Endometrial microvascular endothelial cells (primary cell): ENCODE results near the gene SLC43A2. TPM values are rescaled to one million over a fixed set of nuclear protein-coding genes. Genes with fewer than 3 reads are reported as not detected.
"Not testable (repeated sequence)": the region's sequence is repeated elsewhere in the genome, so short reads cannot be mapped to it uniquely, and the experiment has no call there.

ENCODE experiments used
- in situ Hi-C: cut with HindIII; loops from 2 replicates; pipeline ENCODE4 v1.10.0; 2017; ENCODE audit warnings: low sequenced_read_pairs, low pct_unique_long_range_greater_than_20kb; ENCODE audit errors: inconsistent ontology term
- total RNA-seq: library from RNA; depleted of rRNA; stranded (reverse); fragments of >200 nt; gene quantifications from one replicate; pipeline ENCODE4 v1.2.3, GENCODE V29; 2015; ENCODE audit errors: inconsistent ontology term

Gene SLC43A2
- total RNA-seq, 1 donor from 2014 or later = 47.9 TPM

GRCh38 chr17:1593630-1593931 lies 35.1 kb downstream of the SLC43A2 start:
- in situ Hi-C loops = no loop called here

- in situ Hi-C loops = no loop called here
Measured at GRCh38 chr17:1592751-1593629, 35.6 kb downstream of the SLC43A2 start.

GRCh38 chr17:1591474-1592090 lies 37.1 kb downstream of the SLC43A2 start:
- in situ Hi-C loops = no loop called here

GRCh38 chr17:1590747-1591473 lies 37.7 kb downstream of the SLC43A2 start:
- in situ Hi-C loops = no loop called here

- in situ Hi-C loops = no loop called here
Measured at GRCh38 chr17:1590029-1590746, 38.4 kb downstream of the SLC43A2 start.

DNA sequence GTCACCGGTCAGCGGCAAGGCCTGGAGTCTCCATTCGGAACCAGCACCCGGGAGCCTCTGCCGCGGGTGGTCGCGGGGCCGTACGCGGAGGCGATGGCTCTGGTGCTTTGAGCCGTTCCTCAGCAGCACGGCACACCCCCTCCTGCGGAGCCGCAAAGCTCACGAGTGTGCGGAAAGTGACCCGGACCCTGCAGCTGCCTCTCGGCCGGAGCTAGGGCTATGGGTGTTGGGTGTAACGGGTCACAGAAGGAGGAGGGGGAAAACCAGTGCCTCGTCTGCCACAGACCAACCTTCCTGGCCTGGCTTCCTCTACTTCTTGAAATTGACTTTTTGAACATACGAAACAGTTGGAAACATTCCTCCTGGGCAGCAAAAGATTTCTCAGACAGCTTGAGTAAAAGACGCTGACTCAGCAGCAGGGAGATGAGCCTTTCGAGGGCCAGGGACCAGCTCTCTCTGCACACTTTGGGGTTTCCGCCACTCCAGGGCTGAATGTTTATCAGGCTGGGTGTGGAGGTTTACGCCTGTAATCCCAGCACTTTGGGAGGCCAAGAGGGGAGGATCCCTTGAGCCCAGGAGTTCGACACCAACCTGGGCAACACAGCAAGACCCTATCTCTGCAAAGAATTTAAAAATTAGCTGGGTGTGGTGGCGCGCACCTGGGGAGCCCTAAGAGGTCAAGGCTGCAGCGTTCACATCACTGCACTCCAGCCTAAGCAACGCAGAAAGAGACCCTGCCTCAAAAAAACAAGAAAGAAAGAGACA lies 39.6 kb downstream of the SLC43A2 start:
- in situ Hi-C loops = no loop called here

- in situ Hi-C loops = no loop called here
Measured at GRCh38 chr17:1584167-1584566, 44.5 kb downstream of the SLC43A2 start.

DNA sequence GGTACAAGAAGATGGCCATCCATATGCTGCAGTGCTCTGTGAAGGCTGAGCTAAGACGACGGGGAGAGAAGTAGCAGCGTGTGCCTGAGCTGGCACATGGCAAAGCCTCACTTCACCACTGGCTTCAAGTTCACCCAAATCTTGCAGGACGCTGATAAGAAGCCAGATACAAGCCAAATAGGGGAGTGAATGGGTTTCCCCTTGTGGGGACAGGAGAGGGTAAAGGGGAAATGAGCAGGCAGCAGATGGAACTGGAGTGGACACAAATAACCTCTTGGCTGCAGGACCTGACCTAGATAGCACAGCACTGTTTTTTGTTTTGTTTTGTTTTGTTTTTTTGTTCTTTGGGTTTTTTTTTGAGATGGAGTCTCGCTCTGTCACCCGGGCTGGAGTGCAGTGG lies 45.1 kb downstream of the SLC43A2 start:
- in situ Hi-C loops = no loop called here

DNA sequence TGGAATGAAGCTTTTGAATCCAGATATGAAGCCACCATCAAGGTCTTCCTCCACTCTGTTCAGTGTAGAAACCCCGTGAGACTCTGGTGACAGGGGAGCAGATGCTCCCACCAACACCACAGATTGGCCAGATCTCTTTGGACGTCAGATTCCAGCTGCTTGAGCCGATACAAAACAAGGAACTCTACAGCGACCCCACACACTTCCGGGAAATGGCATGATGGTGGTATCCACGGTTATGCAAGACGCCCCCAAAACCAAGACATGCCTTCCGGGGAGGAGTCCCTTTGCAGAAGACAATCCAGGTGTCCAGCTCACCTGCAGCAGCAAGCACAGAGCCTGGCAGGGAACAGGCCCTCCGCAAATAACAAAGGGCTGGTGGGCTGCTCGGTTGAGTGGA lies 46.3 kb downstream of the SLC43A2 start:
- in situ Hi-C loops = no loop called here

DNA sequence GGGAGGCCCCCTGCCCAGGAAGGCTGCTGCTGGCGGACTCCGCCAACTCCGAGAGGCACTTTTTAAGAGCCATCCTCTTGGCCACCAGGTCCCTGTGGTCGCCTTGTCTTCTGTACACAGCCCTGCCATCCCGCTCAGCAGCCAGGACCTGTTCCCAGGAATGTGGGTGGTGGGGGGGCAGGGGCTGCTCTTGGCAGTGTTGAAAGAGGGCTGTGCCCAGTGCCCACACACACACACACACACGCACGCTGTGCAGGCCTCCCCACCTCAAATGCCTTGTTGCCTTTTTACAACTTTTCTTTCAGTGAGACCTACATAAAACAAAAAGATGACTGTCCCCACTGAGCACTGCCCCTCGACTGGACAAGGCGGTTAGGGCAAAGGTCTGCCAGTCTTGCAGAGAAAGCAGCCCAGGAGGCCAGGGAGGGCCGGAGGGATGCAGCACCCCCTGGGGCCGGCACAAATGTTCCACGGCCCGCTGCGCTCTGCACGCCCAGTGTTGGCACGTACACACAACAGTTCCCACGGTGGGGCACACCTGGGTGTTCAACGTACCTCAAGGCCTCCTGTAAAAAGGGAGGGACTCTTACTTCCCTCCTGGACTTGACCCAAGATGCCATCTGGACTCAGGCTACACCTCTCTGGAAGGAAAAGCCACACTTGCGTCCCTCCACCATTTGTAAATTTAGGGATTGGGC lies 47.5 kb downstream of the SLC43A2 start:
- in situ Hi-C loops = no loop called here

- in situ Hi-C loops = no loop called here
Measured at GRCh38 chr17:1578029-1578428, 50.6 kb downstream of the SLC43A2 start.

GRCh38 chr17:1577583-1578013 lies 51.0 kb downstream of the SLC43A2 start:
- in situ Hi-C loops = no loop called here

DNA sequence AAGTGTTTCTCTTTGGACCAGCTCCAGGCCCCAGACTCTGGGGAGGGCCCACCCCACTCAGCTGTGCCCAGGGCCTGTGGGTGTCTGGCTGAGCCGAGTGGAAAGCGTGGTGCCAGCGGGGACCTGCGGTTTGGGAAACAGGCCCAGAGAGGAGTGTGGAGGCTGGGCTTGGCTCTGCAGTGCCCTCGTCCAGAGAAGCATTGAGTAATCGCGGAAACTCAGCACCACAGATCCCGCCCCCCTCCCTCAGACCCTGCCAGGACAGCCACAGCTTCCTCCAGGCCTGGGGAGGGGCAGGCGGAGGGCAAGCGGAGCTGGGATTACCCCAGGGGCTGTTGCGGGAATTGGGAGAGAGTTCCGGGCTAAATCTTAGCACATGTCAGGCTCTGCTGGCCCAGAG lies 51.5 kb downstream of the SLC43A2 start:
- in situ Hi-C loops = no loop called here

DNA sequence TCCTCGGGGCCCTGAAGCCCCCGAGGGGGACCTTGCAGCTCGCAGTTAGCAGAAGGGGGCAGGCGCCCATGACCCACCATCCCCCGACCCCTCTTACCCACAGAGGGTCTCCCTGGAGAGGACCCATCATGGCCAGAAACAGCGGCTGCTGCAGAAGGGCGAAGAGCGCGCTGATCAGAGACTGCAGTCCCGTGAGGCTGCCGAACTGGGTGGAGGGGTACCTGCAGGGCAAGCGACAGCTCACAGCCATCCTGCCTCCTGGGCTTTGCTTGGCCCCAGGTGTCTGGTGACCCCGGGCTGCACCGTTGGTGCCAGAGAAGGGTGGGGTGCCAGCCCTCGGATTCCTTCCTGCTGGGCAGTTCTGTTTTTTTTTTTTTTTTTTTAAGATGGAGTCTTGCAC lies 52.1 kb downstream of the SLC43A2 start:
- in situ Hi-C loops = no loop called here

GRCh38 chr17:1574697-1575471 lies 53.8 kb downstream of the SLC43A2 start:
- in situ Hi-C loops = no loop called here

DNA sequence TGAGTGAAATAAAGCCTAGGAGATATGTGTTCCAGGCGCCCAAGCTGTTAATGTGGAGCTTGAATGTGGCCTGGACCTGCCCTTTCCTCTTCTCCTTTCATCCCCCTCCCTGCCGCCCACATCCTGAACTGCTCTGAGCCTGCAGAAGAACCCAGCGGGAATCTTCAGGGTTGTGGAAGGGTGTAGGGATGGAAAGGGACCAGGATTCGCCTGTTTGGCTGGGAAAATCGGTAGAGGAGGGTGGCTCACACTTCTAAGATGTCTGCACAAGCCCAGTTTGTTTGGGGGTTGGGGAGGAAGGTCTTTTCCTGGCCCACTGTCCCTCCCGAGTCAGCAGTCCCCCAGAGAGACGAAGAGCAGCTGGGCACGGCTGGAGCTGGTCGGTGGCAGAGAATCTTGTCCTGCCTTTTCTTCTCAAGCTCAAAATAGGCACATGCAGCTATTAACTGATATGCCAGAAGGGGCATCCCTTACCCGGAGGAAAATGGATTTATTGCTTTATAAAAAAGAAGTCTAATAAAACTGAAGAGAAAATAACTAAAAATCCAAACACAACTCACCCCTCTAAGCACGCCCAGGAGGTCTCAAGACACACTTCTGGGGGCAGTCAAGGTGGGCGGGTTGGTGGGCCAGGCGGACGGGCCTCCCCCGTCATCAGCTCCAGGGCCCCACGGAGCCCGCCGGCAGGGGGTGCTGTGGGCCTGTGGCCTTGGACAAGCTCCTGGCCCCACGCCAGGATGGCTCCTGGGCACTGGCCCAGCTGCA lies 54.5 kb downstream of the SLC43A2 start:
- in situ Hi-C loops = no loop called here

DNA sequence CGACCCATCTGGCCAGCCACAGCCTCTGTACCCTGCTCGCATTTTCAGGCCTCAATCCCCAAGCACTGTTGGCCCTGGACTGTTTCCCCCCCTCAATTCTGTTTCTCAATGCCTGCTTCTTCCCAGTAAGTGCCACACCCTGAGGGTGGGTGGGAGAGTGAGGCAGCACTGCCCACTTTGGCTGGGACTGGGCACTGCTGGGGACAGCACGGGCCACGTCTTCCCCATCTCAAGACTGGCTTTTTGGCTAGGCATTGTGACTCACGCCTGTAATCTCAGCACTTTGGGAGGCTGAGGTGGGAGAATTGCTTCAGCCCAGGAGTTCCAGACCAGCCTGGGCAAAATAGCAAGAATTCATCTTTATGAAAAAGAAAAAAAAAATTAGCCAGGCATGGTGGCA lies 56.0 kb downstream of the SLC43A2 start:
- in situ Hi-C loops = not testable (repeated sequence)
